Renal cortical epithelial cell (primary cell): ENCODE results near the gene HIPK3. TPM values are rescaled to one million over a fixed set of nuclear protein-coding genes. Genes with fewer than 3 reads are reported as not detected.
"Not testable (repeated sequence)": the region's sequence is repeated elsewhere in the genome, so short reads cannot be mapped to it uniquely, and the experiment has no call there.

ENCODE experiments used
- DNase-seq: peaks from one replicate; pipeline ENCODE4 v3.0.0-alpha.2; 2011; ENCODE audit warnings: low read depth
- total RNA-seq: library from RNA; depleted of rRNA; stranded (reverse); fragments of >200 nt; gene quantifications from 2 replicates; pipeline ENCODE4 v1.2.3, GENCODE V29; 2014

The HIPK3 gene
- total RNA-seq, 1 donor from 2014 or later = 163 TPM

DNA sequence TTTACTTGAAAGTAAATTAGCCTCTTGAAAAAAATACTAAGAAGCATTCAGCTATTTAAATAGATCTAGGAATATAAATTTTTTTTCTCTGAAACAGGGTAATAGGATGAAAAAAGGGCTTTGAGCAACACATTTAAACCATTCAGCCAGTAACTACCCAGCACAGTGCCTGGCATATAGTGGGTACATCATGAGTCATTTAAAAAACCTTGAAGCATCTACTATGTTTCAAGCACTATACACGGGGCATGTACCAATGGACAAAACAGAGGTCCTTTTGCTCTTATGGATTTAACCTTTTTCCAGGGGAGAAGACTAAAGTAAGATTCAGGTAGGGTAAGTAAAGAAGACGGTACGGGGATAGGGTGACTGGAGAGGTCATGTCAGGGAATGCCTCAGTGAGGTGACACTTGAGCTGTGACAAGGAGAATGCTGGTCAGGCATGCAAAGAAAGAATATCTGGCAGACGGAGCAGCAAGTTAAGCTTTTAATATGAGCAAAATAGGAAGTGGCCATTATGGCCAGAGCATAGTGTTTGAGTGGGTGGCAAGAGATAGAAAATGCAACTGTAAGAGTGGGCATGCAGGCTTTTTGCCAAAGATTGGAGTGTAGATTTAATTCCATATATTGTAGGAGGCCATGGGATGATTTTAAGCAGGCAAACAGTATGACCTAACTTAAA is 101.1 kb downstream of the HIPK3 start:
- DNase-seq = no peak

DNA sequence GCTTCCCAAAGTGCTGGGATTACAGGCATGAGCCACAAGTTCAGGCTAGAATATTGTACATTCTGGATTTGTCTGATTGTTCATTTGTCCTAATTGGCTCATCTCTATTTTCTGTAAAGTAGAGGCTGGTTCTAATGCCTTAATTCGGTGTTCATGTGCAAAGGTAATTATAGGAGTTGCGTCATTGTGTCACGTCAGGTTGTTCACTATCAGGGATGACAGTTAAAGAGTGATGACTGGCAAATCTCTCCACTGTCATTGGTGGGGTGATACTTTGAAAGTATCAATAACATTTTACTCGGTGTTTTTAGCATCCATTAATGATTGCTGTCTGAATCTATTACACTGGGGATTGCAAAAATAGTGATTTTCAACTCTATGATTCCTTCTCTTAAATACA is 103.5 kb downstream of the HIPK3 start:
- DNase-seq = no peak

DNA sequence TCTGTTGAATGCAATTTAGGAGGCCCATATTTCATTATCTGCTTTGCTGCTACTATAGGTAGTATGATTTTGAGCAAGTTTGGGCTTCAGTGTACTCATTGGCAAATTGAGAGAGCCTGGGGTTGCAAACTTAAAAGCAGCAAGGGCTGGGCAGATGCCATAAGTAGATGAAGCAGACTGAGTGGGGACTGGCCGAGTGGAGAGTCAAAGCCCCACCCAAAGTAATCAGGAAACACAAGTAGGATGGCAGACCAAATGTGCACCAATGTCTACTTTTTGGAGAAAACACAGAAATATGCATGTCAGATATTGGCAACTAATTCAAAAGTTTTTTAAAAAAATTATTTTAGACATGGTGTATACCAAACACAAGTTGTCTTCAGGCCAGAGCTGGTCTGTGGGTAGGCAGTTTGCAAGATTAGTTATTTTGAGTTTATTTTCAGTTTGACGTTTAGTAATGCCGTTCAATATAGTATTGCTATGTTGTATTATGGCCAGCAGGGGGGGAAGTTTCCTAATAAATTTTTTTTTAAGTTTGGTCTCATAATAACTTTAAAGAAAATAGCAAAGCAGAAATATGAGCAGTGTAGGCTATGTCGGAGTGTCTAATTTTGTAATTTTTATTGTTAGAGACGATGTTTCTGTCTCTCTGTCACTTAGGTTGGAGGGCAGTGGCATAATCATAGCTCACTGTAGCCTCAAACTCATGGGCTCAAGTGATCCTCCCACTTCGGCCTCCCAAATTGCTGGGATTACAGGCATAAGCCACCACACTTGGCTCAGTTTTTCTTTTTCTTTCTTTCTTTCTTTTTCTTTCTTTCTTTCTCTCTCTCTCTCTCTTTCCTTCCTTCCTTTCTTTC is 105.1 kb downstream of the HIPK3 start:
- DNase-seq = peak; percentile 32

DNA sequence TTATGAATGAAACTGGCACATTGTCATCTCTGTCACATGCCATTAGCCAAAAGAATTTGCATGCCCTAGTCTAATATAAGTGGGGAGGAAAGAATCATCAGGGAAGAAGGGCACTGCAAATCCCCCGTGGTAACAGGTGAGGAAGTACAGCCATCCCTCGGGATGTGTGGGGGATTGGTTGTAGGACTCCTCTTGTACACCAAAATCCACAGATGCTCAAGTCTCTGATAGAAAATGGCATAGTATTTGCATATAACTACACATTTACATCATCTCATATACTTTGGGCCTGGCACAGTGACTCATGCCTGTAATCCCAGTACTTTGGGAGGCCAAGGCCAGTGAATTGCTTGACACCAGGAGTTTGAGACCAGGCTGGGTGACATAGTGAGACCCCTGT is 109.7 kb downstream of the HIPK3 start:
- no peak for DNase-seq

DNA sequence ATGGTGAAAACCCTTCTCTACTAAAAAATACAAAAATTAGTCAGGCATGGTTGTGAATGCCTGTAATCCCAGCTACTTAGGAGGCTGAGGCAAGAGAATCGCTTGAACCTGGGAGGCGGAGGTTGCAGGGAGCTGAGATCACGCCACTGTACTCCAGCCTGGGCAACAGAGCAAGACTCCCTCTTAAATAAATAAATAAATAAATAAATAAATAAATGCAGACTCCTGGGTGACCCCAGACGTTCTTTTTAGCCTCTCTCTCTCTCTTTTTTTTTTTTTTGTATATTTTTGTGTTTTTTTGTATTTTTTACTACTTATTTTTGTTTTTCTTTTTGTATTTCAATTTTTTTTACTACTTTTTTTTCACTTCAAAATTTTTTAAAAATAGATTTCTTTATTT is 111.3 kb downstream of the HIPK3 start:
- not testable (repeated sequence) for DNase-seq

DNA sequence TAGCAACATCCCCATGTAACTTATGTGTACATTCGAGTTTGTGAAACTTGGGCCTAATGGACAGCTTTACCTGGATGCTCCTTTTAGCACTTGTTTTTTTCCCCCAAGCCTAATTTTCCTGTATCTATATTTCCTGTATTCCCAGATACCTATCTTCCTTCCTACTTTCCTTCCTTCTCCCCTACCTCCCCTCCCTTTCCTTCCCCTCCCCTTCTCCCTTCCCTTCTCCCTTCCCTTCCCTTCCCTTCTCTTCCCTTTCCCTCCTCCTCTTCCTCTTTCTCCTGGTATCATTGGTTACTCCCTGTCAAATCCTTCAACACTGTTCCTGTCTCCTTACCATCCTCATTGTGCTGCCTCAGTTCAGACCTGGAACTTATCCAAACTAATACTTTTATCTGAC is 111.8 kb downstream of the HIPK3 start:
- no peak for DNase-seq

DNA sequence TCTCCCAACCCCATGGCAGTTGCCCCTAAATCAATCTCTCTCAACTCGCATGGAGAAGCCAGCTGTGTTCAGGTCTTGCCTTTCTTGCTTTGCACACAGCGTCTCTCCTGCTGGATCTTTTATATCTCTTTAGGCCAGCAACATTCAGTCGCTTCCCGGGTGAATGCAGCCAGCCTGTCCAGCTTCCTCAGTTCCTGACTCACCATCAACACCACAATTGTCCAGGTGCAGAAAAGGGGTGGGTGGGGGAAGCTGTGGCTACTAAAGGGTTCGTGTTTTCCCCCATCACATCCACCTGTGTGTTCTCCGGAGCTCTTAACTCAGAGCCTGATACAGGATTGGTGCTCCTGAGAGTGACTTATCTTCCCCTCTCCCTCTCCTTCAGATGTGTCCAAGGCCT is 116.5 kb downstream of the HIPK3 start:
- DNase-seq = no peak

DNA sequence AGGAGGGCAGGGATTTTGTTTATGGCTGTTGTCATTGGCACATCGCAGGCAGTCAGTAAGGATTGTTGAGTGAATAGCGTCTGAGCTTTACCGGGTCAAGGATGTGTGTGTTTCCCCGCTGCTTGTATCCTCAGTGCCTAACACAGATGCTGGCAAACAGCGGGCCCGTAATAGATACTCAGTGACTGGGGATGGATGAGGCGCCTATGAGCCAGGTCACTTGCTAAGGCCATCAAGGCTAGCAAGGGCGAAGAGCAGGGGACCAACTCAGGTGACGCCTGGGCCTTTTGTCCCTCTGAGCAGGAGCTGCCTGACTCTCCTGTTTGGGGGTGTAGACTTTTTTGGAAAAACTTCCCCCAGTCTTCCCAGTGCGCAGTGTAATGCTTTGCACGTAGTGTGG is 118.1 kb downstream of the HIPK3 start:
- DNase-seq = no peak

DNA sequence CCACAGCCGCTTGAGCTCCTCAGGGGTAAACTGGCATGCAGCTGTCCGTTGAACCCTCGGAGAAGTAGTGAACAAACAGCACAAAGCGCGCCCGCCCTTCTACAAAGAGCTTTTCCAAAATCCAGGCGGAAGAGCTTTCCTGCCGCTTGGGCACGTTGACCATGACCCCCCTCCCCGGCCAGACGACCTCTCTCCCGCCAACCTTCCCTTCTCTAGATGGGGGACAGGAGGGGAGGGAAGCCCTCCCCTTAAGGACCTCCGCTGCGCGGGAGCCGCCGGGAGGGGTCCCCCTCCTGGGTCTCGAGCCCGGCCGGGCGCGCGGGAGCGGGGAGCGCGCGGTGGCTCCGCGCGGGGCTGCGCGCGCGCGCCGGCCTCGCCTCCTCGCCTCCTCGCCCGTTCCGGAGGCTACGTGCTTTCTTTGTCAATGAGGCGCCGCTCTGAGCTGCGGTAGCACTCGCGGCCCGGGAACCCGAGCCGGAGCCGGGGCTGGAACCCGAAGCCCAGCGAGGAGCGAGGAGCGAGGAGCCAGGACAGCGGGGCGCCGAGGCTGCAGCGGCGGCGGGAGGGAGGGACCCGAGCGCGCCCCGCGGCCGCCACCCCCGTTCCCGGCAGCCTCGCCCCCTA is 118.6 kb downstream of the HIPK3 start, which contains the start of gene KIAA1549L:
Gene KIAA1549L, plus strand, starts transcription at position 421 of the 624 bp plus-strand sequence.
- DNase-seq = no peak

DNA sequence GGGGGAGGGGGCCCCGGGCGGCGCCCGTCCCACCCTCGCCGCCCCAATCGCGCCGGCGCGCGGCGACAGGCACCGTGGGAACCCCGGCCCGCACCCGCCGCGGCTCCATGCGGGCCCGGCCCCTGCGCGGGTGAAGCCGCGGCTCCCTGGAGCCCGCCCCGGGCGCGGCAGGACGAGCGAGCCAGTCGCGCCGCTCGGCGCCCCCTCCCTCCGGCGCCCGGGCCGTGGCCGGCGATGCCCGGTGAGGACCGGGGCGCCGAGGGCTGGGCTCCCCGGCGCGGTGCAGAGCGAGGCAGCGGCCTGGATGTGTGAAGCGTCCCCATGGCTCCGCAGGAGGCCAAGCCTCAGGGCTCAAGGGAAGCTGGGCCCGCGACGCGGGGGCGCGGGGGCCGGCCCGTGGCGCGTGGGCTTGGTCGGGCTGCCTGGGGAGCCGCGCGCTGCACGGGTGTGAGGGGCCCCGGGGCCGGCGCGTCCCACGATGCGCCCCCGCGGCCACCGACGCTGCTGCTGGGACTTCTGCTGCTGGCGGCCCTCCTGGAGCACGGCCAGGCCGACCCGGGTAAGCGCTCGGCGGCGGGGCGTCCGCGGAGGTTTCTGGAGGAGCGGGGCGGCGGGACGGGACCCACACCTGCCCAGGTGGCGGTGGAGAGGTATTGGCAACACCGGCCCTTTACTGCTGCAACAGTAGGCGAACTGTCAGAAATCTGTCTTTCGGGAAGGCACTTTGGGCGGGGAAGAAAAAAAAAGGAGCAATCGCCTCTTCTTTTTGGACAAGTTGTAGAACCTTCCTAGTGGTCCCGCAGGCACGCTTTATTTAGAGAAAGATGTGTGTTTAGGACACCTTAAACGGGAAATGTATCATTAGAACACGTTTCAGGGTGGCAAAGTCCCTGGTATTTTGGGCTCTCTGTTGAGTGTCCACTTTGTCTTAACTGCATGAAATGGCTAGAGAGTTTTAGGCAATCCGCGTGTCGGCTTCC is 119.4 kb downstream of the HIPK3 start:
- DNase-seq = no peak

DNA sequence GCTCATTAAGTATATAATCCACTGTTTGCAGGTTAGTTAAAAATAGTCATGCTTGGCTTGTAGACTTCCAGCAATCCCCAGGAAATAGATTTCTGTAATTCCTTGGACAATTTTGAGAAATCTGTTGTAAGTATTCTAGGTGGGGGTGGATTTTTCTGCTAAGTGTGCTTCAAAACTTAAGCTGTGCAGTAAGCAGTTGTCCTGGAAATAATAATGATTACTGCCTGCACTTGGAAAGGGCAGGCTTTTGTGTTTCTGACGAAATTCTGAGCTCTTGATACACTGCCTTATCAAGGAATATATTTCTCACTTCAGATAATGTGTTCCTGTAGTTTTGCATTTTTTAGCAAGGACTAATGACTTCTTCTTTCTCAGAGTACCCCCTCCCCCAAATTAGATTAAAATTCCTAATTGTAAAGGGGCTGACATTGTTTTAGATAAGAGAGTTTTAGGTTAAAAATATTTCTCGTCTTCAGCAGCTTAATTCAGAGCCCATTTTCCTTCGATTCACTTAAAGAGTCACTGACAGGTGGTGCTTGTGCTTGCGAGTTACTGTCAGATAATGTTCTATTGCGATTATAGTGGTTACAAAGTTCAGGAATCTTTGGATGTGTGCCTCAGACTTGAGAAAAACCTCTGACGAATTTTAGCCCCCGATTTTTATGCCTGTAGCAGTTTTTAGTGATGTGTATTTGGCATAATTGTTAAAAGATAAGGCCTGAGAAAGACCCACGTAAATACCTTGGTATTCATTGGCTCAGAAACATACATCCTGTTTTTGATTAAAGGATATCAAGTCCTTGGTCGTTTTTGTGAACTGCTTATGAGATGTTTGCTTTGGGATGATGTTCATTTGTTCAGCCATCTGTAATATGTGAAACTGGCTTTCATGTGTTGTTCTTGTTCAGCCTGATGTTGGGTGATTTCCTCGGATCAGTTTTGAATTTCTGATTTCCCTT is 120.5 kb downstream of the HIPK3 start:
- no peak for DNase-seq

DNA sequence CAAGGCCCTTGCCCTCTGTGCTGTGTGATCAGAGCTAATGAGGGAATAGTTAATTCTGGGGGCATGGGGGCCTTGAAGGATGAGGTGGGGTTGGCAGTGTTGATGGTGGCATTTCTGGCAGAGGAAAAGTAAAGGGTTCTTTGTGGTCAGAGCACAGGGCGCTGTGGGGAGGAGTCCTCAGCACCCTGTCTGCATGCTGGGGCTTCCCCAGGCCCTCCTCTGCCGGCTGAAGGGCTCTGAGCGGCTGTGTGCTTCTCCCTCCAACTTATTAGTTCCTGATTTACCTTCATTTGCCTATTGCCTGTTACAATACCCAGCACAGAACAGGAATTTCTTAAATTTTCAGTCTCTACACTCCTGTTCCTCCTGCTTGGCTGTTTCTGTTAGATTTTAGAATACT is 122.8 kb downstream of the HIPK3 start:
- no peak for DNase-seq

DNA sequence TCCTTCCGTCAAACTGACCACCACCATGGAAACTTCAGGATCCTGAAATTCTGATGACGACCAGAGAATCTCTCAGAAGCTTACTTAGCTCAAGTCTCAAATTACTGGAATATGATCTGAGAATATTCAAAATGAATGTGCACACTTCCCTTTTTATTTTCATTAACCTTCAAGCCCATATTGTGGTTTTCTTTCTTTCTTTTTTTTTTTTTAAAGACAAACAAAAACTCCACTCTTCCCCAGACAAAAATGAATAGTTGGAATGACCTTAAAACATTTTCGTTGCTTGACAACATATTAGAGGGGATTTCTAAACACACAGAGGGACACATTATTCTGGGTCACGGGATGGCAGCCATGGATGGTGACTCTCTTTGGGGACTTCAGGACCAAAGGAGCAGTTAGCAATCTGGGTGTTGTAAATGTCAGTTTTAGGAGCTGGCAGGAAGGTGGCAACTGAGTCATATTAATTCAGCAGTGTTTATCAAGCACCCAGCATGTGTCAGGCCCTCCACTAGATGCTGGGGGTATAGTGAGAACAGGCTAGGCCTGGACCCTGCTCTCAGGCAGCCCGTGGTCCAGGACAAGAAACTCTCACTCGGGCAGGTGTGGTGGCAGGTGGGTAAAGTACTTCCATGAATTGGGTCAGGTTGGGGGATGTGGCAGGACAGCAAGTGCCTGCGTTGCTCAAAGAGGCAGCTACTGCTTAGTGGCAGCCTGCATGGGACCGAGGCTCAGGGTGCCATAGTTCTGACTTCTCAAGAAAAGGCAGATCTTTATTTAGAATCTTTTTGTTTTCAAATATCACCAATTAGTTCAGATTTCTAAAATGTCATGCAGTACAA is 126.1 kb downstream of the HIPK3 start:
- DNase-seq = no peak

DNA sequence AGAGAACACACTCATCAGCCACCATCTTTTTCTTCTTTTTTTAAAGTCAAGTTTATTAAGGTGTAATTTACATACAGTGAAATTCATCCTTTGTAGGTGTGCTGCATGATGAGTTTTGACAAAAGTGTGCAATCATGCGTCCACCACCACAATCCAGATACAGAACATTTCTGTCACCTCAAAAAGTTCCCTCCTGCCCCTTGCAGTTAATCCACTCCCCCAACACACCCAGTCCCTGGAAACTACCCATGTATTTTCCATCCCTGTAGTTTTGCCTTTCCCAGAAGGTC is 126.7 kb downstream of the HIPK3 start:
- DNase-seq = no peak

DNA sequence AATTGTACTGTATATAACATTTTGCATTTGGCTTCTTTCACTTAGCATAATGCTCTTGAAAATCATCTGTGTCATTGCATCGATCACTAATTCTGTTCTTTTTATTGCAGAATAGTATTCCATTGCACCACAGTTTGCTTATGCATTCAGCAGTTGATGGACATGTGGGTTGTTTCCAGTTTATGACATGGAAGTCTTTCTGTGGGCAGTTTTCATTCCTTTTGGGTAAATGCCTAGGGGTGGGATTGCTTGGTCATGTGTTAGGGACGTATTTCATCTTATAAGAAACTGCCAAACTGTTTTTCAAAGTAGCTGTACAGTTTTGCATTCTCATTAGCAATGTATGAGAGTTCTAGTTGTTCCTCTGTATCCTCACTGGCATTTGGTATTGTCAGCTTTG is 127.0 kb downstream of the HIPK3 start:
- no peak for DNase-seq

DNA sequence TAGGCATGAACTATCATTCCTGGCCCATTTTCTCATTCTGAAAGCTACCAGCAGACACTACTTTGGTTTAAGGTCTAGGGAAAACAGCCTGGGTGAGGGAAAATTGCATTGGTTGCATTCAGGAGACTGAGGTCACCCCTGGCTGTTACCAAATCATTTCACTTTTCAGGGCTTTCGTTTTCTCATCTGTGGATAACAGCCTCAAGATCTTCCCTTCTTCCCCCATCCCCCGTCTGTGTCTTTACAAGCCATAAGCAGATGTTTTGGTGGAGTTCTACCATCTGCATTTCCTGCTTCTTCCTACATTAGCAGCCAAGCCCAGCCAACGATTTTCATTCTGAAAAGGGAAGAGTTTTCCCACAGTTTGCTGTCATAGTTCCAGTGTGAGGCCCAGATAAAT is 130.4 kb downstream of the HIPK3 start:
- DNase-seq = no peak

DNA sequence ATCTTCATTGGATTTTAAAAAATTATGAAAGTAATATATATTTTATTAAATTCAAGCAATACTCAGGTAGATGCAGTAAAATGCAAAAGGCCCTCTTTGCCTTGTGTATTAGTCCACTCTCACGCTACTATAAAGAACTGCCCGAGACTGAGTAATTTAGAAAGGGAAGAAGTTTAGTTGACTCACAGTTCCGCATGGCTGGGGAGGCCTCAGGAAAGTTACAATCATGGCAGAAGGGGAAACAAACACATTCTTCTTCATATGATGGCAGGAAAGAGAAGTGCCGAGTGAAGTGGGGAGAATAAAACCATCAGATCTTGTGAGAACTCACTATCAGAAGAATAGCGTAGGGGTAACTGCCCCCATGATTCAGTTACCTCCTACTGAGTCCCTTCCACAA is 130.8 kb downstream of the HIPK3 start:
- DNase-seq = peak; percentile 64

DNA sequence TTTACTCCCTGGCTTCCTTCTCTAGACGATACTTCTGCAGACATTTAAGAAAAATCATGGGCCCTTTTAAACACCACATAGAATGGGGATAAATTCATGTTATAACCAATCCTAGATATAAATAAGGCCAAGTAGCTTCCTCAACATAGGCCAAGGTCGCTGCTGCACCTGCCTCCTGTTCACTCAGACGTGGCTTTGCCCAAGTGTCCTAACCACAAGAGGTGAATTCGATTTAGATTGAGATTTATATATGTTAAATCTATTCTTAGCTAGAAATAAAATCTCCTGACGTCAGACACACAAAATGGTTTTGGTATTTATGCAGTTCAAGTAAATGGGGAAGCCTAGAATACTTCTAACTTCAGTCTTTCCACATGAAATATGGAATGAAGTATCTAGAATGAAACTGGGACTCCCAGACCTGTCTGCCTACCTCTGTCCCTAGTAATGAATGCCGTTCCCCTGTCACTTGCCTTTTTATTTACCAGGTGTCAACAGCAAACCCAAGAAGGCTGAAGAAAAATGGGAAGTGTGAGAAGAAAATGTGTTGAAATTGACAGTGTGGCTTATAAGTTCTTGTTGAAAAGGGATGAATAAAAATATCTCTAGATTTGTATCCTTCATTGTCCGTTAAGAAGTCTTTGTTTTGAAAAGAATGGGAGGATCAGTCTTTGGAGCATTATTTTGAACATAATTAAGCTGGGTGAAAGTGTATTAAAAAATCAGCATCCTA is 131.8 kb downstream of the HIPK3 start:
- no peak for DNase-seq

DNA sequence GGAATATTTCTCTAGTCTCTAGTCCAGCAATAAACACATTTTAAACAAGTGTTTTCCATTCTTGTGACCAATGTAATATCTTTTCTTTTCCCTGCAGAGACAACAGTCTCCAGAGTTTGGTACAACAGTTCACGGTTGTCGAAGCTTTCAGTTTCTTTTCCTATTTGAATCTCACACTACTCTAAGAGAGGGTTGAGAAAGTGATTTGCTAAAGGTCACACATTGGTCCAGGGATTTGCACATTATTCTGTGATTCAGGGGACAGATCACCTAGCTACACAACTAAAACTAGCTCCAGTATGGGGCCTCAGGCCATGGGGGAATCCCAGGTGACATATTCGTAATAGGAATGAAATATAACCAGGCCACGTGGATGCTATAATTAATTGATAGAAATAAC is 132.5 kb downstream of the HIPK3 start:
- no peak for DNase-seq
